Effector memory CD4-positive, alpha-beta T cell (primary cell): ENCODE measurements around the gene GPR137.

Source experiments
- DNase-seq, 3 donors: peaks; one replicate each; pipeline ENCODE4 v3.0.0-alpha.2; 2020
- H3K27ac ChIP-seq: 2 replicates; pipeline ENCODE4 v1.7.0; 2013; ENCODE audit warnings: mild to moderate bottlenecking, low read length, moderate library complexity; ENCODE audit not compliant: insufficient read depth, poor library complexity, severe bottlenecking
- H3K27me3 ChIP-seq: replicated peaks from 2 replicates; pipeline ENCODE4 v1.7.0; 2013; ENCODE audit warnings: mild to moderate bottlenecking, low read length; ENCODE audit not compliant: insufficient read depth, control insufficient read depth, poor library complexity, severe bottlenecking
- H3K36me3 ChIP-seq: 2 replicates; pipeline ENCODE4 v1.7.0; 2013; ENCODE audit warnings: mild to moderate bottlenecking, low read length, moderate library complexity; ENCODE audit not compliant: control insufficient read depth, insufficient read depth
- H3K4me1 ChIP-seq: 2 replicates; pipeline ENCODE4 v1.7.0; 2013; ENCODE audit warnings: low read length, mild to moderate bottlenecking; ENCODE audit not compliant: control insufficient read depth, insufficient read depth, poor library complexity, severe bottlenecking
- H3K4me3 ChIP-seq: 2 replicates; pipeline ENCODE4 v1.7.0; 2013; ENCODE audit warnings: low read length, low read depth, mild to moderate bottlenecking; ENCODE audit not compliant: insufficient read depth, poor library complexity, severe bottlenecking
- H3K9me3 ChIP-seq: 2 replicates; pipeline ENCODE4 v1.7.0; 2013; ENCODE audit warnings: mild to moderate bottlenecking, low read length, moderate library complexity; ENCODE audit not compliant: control insufficient read depth

GPR137 gene

DNA sequence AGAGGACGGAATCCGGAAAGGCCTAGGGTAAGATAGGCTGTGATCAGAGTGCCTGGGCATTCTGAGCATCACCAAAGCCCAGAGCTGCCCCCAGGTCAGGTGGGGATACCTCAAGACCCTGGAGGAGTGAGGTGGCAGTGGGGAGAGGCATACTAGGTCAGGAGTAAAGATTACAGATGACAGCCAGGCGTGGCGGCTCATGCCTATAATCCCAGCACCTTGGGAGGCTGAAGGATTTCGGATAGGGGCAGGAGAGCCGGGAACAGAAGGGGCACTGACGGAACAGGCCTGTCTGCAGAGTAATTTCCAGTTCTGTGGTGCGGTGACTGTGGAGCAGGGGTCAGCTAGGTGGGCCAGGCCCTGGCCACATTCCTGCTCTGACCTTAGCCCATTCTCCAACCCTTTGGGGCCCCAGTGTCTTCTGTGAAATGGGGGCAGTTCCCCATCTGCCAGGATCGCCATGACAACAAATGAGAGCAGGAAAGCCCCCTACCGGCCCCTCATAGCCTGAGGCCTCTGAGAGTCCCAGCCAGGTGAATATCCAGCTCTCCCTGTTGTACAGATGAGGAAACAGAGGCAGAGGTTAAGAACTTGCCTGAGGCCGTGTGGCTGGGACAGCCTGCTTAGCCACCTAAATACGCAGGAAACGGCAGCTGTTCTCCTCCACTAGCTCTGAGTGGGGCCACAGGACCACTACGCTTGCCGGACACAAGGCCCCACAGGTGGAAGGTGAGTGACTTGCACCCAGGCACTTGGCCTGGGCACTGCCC lies 10.4 kb upstream of the GPR137 start:
- H3K36me3 ChIP-seq: peaks cover 4% of the 10 kb centered on the region
- no peak for DNase-seq
- H3K27me3 ChIP-seq: no peaks in the 10 kb centered on the region

GRCh38 chr11:64275841-64276240 lies 9.8 kb upstream of the GPR137 start:
- H3K36me3 ChIP-seq: peaks cover 4% of the 10 kb centered on the region

More for the DNA sequence above, 10.4 kb upstream of the GPR137 start:
- no peak overlapping the region for H3K4me3 ChIP-seq
- H3K27ac ChIP-seq: no peak overlapping the region
- no peaks in the 10 kb centered on the region for H3K9me3 ChIP-seq
- H3K4me1 ChIP-seq: peaks cover 5% of the 10 kb centered on the region

DNA sequence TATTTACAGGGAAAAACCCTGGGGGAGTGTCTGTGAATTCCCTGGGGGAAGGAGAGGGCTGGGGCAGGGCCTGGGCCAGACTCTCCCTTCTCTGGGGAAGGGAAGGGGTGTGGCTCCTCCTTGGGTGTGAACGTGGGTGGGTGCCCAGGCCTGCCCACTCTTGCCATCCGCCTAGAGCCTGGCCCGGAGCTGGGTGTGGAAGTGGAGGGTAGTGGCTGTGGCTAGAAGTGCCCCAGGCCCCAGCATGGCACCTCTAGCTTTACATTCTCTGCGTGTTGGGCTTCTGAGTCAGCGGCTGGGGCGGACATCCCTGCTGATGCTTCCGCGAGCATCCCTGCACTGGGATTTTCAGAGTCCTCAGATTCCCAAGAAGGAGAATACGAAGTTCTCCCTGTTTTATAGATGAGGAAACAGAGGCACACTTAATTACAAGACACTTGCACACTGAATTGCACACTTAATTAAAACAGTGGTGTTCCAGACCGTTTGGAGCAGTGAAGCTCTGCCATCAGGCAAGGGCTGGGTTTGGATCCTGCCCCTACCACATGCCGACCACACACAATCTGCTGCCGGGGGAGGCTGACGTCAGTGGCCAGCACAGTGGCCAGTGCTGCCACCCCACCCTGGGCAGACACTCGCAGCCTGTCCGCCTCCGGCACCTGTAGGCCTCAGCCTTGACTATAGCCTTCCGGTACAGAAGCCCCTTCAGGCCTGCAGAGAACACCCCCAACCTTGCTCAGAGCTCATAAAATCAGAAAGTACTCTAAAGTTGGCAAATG lies 8.8 kb upstream of the GPR137 start:
- Histone ChIP-seq H3K4me1 (peaks cover under 1% of the 10 kb centered on the region), H3K27ac (no peak overlapping the region), H3K4me3 (no peak overlapping the region), H3K36me3 (peaks cover 4% of the 10 kb centered on the region), H3K9me3 (no peaks in the 10 kb centered on the region), H3K27me3 (no peaks in the 10 kb centered on the region)
- no peak for DNase-seq

More at GRCh38 chr11:64275841-64276240, 9.8 kb upstream of the GPR137 start:
- H3K27me3 ChIP-seq: no peaks in the 10 kb centered on the region
- H3K4me3 ChIP-seq: no peak overlapping the region
- peaks cover 5% of the 10 kb centered on the region for H3K4me1 ChIP-seq
- no peaks in the 10 kb centered on the region for H3K9me3 ChIP-seq
- no peak overlapping the region for H3K27ac ChIP-seq
- no peak for DNase-seq

DNA sequence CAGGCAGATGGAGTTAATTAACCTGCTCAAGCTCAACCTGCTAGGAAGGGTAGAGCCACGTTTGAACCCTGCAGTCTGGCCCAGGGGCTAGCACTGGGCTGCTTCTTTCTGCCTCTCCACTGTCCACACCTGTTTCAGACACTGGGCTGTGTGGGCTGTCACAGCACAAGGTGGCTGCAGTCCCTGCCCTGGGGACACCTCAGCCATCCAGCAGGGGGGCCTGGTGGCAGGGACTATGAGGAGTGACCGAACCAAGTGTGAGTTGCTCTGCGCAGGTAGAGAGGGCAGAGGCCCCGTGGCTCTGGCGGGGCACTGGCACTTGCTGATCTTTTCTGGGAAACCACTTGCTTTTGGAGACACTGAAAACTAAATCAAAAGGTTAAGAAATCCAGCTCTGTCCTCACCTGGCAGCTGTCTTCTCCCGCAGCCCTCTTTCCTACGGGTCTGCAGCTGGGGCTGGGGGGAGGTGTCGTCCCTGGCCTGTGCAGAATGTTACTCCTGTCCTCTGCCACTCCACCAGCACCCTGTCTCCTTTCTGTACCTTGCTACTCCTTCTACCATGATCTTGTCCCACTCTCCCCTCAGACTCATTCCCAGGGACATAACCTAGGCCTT lies 7.0 kb upstream of the GPR137 start:
- peaks cover 10% of the 10 kb centered on the region for H3K36me3 ChIP-seq
- H3K27me3 ChIP-seq: no peaks in the 10 kb centered on the region
- DNase-seq: no peak
- H3K4me3 ChIP-seq: no peak overlapping the region
- H3K9me3 ChIP-seq: no peaks in the 10 kb centered on the region
- H3K27ac ChIP-seq: no peak overlapping the region
- peaks cover under 1% of the 10 kb centered on the region for H3K4me1 ChIP-seq

DNA sequence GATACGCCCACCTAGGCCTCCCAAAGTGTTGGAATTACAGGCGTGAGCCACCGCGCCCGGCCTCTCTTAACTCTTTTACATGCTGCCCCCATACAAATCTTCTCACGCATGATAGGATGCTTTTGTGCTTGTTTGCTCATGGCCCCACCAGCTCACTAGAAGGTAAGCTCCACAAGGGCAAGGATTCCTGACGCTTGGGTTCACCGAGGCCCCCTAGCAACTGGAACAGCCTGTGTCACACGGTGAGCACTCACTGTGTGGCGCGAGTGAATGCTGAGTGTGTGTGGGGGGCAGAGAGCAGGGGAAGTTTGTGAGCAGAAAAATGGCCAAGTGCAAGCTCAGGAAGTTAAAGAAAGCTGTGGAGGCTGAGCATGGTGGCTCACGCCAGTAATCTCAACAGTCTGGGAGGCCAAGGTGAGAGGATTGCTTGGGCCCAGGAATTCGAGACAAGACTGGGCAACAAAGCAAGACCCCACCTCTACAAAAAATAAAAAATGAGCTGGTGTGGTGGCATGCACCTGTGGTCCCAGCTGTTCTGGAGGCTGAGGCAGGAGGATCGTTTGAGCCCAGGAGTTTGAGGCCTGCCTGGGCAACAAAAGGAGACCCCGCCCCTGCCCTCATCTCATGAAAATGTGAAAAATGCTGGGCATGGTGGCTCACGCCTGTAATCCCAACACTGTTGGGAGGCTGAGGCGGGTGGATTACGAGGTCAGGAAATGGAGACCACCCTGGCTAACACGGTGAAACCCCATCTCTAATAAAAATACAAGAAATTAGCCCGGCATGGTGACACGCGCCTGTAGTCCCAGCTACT lies 3.5 kb upstream of the GPR137 start:
- DNase-seq: no peak
- Histone ChIP-seq H3K27ac (no peak overlapping the region), H3K27me3 (no peaks in the 10 kb centered on the region), H3K36me3 (peaks cover 10% of the 10 kb centered on the region), H3K4me3 (no peak overlapping the region), H3K4me1 (peaks cover 14% of the 10 kb centered on the region), H3K9me3 (no peaks in the 10 kb centered on the region)

- Histone ChIP-seq H3K36me3 (peaks cover 6% of the 10 kb centered on the region), H3K4me3 (no peak overlapping the region), H3K27ac (no peak overlapping the region), H3K9me3 (no peaks in the 10 kb centered on the region), H3K4me1 (peaks cover 14% of the 10 kb centered on the region), H3K27me3 (no peaks in the 10 kb centered on the region)
- no peak for DNase-seq
These were observed 2.6 kb upstream of the GPR137 start for GRCh38 chr11:64283092-64283491.

DNA sequence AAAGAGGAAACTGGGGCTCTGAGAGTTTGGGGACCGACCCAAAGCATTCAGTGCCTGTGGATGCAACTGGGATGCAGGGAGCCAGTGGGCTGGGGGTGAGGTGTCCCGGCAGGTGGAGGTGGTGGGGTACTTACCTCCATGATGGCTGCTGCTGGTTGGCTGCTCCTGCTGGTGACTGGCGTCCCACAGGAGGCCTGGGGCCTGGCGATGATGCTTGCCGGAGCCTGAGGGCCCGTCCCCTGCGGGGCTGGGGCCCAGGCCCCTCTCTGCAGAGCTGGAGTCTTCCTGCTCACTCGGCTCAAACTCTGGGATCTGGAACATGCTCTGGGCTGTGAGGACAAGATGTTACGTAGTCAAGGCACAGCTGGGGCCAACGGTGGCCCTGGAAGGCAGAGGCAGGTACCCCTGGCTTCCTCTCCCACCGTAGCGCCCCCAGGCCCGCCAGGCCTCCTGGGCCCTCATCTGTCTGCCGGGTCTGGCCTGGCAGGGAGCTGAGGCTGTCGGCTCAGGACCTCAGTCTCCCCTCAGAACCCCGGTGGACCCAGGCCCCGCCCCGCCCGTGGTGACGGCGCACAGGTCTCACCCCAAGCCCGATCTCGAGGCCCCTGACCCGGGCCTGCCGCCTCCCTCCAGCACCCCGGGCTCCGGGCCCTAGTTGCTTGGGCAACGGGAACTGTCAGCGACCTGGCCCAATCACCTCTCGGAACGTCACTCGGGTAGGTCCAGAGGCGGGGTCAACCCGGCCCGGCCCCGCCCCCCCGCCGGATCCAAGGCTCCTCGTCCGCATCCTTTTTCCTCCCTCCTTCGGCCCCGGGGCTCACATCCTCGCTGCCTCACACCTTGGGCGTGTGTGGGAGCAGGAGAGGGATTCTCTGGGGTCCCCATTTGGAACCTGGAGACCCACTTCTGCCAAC lies 1.3 kb upstream of the GPR137 start, which contains the start of gene BAD:
TSS of gene BAD (minus strand) at position 618 of the 914 bp plus-strand sequence. CDS start at position 321, 297 bp downstream.
- H3K4me3 ChIP-seq: peak within 1 kb of the TSS; percentile 92
- H3K9me3 ChIP-seq: no peaks in the 10 kb centered on the region
- DNase-seq: peak; percentile 90 to 93 (median 90)
- peaks cover 14% of the 10 kb centered on the region for H3K4me1 ChIP-seq
- H3K36me3 ChIP-seq: peaks cover 6% of the 10 kb centered on the region
- no peaks in the 10 kb centered on the region for H3K27me3 ChIP-seq
- H3K27ac ChIP-seq: peak within 1 kb of the TSS; percentile 100

GRCh38 chr11:64285885-64286800 lies 495 bp downstream of the GPR137 start:
- peak overlapping the region; percentile 100 for H3K27ac ChIP-seq
- DNase-seq: no peak
- H3K9me3 ChIP-seq: no peaks in the 10 kb centered on the region
- peaks cover 8% of the 10 kb centered on the region for H3K27me3 ChIP-seq
- H3K36me3 ChIP-seq: peaks cover 6% of the 10 kb centered on the region
- peaks cover 16% of the 10 kb centered on the region for H3K4me1 ChIP-seq
- peak overlapping the region; percentile 92 for H3K4me3 ChIP-seq
